ENCODE measurements around the gene PLPPR4. TPM values are rescaled to one million over a fixed set of nuclear protein-coding genes. Genes with fewer than 3 reads are reported as not detected.

Gene PLPPR4
- total RNA-seq, 1 experiment from 2014 or later = 0.42 TPM

DNA sequence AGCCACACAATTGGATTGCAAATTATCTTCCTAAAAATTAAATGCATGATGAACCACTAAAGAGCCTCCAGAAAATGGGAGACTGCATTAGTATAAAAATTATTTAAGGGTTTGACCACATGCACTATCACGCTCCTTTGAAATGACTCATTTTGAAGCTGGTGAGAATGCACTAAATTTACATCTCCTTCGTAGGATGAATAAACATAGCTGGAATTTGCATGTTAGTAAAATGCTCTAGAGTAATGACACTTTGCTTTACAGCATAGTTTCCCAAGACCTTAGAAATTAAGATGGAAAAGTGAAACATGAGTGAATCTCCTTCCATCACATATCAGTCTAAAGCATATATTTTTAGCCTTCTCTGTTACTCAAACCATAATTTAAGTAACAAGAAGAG is 2.4 kb downstream of the PLPPR4 start:
- H3K9ac ChIP-seq (ENCODE audit: low read length) = no peak overlapping the region
- no TSS peak for BruUV-seq (replicated peaks)
- H3K79me2 ChIP-seq (ENCODE audit: insufficient read depth, low read length) = no peaks in the 10 kb centered on the region
- TF ChIP-seq SIN3A (IDR thresholded peaks at IDR 0.05; ENCODE audit: low read depth) (no peak), EGR1 (IDR thresholded peaks at IDR 0.05; ENCODE audit: low read depth) (no peak), EZH2phosphoT487 (IDR thresholded peaks at IDR 0.05; ENCODE audit: borderline replicate concordance) (no peak)
- TF ChIP-seq, protein P1, sequence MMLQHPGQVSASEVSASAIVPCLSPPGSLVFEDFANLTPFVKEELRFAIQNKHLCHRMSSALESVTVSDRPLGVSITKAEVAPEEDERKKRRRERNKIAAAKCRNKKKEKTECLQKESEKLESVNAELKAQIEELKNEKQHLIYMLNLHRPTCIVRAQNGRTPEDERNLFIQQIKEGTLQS (IDR thresholded peaks at IDR 0.05) = no peak
- no peak overlapping the region for H3K4me2 ChIP-seq (ENCODE audit: low read length)
- intact Hi-C loops (cut with micrococcal nuclease) = no loop called here
- no peaks in the 10 kb centered on the region for H3K27me3 ChIP-seq (ENCODE audit: insufficient read depth, low read length)
- ChIA-PET CTCF (no interaction called here), POLR2A (no interaction called here), RAD21 (ENCODE audit: low non-redundant PET in 1 of 2, low total read pairs in 2 of 2, uncharacterized antibody in 2 of 2, unreplicated experiment in 2 of 2) (no interaction called here)
- no peaks in the 10 kb centered on the region for H3K36me3 ChIP-seq (ENCODE audit: control insufficient read depth in 1 of 2, insufficient read depth in 2 of 2, low read length in 2 of 2)
- no peaks in the 10 kb centered on the region for H3K9me2 ChIP-seq (ENCODE audit: insufficient read depth)
- ATAC-seq (no peak), DNase-seq (ENCODE audit: low read depth, low spot score) (no peak)
- H3K4me3 ChIP-seq (replicated peaks in 1 of 2; ENCODE audit: low read depth in 1 of 2, low read length in 2 of 2) = no peak overlapping the region
- no peak overlapping the region for H2AFZ ChIP-seq (ENCODE audit: low read depth, low read length, poor library complexity, severe bottlenecking)
- no peaks in the 10 kb centered on the region for H3K9me3 ChIP-seq (ENCODE audit: control insufficient read depth in 1 of 2, insufficient read depth in 1 of 2, low read depth in 1 of 2, low read length in 2 of 2)
- H4K20me1 ChIP-seq (ENCODE audit: insufficient read depth) = no peaks in the 10 kb centered on the region
- peaks cover 0 to 11% of the 10 kb centered on the region in 2 experiments; a peak in 2 of 4 replicates for H3K4me1 ChIP-seq (ENCODE audit: control insufficient read depth in 1 of 2, insufficient read depth in 2 of 2, low read length in 2 of 2)
- no peak overlapping the region for H3K27ac ChIP-seq (ENCODE audit: low read depth, low read length)

DNA sequence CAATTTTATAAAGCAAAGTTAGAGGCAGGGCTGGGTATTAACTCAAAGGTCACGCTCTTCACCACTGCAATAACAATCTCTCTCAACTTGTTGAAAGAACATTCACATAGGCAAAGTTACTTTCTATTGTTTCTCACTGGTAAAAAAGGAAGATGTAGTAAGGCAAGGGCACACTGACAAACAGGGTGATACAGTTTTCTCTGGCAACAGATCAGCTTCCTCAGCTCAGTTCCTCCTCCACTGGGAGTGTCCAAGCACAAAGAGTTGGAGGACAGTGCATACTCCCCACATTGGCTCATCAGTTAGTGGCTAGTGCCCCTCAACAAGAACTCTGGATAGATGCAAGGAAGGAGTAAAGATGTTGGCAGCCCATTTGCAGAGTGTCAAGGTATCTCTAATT is 3.7 kb downstream of the PLPPR4 start:
- Histone ChIP-seq H3K27ac (ENCODE audit: low read depth, low read length) (no peak overlapping the region), H3K4me3 (replicated peaks in 1 of 2; ENCODE audit: low read depth in 1 of 2, low read length in 2 of 2) (no peak overlapping the region), H4K20me1 (ENCODE audit: insufficient read depth) (no peaks in the 10 kb centered on the region), H3K9me2 (ENCODE audit: insufficient read depth) (no peaks in the 10 kb centered on the region), H3K79me2 (ENCODE audit: insufficient read depth, low read length) (no peaks in the 10 kb centered on the region), H3K4me1 (ENCODE audit: control insufficient read depth in 1 of 2, insufficient read depth in 2 of 2, low read length in 2 of 2) (peaks cover 0 to 11% of the 10 kb centered on the region in 2 experiments; a peak in 2 of 4 replicates), H3K4me2 (ENCODE audit: low read length) (no peak overlapping the region), H2AFZ (ENCODE audit: low read depth, low read length, poor library complexity, severe bottlenecking) (no peak overlapping the region), H3K9ac (ENCODE audit: low read length) (no peak overlapping the region), H3K36me3 (ENCODE audit: control insufficient read depth in 1 of 2, insufficient read depth in 2 of 2, low read length in 2 of 2) (no peaks in the 10 kb centered on the region), H3K9me3 (ENCODE audit: control insufficient read depth in 1 of 2, insufficient read depth in 1 of 2, low read depth in 1 of 2, low read length in 2 of 2) (no peaks in the 10 kb centered on the region), H3K27me3 (ENCODE audit: insufficient read depth, low read length) (no peaks in the 10 kb centered on the region)
- ATAC-seq (no peak), DNase-seq (ENCODE audit: low read depth, low spot score) (no peak)
- no TSS peak for BruUV-seq (replicated peaks)
- intact Hi-C loops (cut with micrococcal nuclease) = no loop called here
- RAD21 ChIA-PET (ENCODE audit: low non-redundant PET in 1 of 2, low total read pairs in 2 of 2, uncharacterized antibody in 2 of 2, unreplicated experiment in 2 of 2) = no interaction called here
- CTCF ChIA-PET = no interaction called here
- POLR2A ChIA-PET = no interaction called here
- TF ChIP-seq ZNF274 (IDR thresholded peaks at IDR 0.05; ENCODE audit: low read depth, low read length) = no peak

Data from HCT116 (cell line).